ENCODE measurements around the gene ANKRD53.

Gene ANKRD53

DNA sequence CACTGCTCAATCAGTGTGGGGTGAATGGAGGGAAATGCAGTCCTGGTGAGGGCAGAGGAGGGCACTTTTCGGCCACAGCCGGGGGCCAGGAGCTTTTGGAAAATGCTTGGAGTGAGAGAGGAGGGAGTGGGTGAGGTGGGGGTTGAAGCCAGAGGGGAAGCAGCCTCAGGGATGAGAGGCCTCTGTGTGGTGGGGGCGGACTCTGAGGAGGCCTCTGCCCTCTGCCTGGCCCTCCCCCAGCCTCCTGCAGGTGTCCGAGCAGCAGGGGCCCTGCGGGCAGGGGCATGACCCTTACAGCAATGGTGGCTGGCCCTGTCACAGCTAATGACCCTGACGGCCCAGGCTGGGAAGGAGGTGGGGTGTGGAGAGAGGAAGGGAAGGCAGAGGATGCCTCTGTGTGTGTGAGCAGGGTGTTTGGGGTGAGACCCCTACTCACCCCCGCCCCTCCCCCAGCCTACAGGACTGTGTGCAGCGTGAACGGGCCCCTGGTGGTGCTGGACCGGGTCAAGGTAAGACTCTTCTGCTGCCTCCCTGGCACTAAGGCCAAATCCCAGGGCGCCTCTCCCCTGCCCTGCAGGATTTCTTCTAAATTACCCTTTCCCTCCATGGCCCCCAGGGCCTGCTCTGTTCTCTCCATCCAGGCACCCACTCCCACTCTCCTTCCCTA, 35.1 kb upstream of the ANKRD53 start:
- DNase-seq, result no peak

DNA sequence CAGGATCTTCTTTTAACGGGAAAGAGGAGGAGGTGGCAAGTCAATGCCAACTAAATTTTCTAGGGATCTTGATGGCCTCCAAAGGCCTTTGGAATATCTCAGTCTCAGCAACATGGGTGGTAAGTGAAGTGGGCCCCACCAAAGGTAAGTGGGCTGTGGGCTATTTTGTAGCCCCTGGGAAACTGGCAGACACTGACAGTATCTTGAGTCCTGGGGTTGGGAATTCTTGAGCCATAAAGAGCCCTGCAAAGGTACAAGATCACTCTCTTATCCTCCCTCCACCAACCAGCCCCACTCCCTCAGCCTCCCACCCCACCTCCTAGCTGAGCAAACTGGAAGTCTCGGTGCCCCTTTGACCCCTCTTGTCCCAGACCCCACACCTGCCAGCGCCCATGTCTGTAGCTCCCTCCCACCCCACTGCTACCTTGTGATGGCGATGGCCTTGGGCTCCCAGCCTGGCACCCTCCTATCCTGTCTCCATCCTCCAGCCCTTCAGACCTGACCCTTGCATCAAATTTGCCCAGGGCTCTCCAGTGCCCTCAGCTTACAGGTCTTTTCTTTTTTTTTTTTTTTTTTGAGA, 34.2 kb upstream of the ANKRD53 start:
- no peak for DNase-seq

GRCh38 chr2:70946832-70947442, 31.5 kb upstream of the ANKRD53 start:
- DNase-seq, result peak in 1 of 2 experiments; percentile 40

DNA sequence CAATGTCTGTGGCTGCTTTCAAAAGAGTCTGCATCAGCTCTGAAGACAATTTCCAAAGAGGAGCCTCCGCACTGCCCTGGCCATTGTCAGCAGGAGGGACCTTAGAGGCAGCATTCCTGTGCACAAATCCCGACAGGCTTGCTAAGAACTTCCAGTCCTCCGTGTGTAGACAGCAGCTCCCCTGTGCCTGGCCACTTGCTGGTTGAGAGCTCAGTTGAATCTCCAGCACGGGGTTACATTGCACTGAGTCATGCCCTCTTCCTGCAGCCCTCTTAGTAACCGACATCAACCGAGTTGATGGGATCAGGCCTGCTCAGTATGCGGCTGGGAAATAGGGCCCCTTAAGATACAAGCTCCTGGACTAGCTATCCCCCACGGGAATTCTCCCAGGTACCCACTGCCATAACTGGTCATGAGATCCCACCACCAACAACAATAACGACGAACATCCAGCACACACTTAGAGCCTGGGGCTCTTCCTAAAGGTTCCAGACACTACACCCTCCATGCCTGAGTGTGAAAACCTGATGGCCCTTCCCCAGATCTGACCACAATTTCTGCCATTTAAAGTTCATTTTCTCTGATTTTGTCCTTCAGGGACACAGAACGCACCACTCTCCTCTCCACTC, 30.8 kb upstream of the ANKRD53 start:
- no peak for DNase-seq

DNA sequence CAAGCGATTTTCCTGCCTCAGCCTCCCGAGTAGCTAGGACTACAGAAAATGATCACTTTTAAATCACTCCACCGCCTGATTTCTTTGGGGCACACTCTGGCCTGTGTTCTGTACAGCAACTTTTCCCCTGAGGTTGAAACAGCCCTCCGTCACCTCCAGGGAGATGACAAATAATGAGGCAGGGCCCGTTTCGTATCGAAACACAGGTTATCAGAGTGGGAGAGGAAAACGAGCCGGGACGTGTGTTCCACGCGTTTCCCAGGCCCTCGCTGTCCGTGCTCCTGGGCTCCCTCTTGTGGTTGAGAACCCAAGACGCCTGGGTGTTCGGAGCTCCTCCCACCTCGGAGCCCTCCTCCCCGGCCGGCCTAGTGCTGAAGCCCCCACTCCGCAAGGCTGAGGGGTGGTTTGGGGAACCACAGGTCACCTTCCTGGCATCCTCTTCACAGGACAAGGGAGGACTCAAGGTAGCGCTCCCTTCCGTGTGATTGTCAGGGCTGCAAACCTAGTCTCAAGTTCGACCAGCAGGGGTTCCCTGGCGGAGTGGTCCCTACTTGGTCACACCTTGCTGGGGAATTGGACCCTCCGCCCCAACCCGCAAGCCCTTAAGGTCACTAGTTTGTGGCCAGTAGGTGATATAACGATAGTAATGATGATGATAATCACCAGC, 30.0 kb upstream of the ANKRD53 start:
- peak; percentile 32 to 62 for DNase-seq

DNA sequence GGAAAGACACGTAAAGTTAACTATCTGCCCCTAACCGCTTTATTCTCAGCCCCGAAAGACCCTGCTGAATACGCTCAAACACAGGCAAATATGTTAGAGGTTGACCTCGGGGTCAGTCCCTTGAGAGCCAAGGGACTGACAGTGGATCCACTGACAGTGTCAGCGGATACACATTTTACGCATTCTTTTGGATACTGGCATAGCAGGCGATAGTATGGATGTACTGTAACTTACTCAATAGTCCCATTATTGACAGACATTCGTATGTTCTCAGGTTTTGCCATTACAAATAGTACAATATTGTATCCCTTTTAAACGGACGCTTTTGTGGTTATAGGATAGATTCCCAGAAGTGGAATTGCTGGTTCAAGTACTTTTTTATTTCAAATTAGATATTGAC, 29.3 kb upstream of the ANKRD53 start:
- no peak for DNase-seq

DNA sequence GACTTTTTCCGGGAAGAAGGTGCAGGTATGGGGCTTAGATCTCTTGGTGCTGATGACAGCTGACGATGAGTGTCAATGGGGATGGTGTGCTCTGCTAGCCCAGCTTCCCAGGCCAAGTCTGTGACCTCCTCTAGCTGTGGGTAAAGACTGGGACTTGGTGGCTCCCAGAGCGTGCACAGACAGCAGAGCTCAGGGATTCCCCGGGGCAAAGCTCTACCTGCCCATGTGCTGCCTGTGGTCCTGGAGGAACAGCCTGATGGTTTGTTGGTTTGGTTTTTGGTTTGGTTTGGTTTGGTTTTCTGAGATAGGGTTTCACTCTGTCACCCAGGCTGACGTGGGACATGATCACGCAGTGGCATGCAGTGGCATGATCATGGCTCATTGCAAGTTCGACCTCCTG, 23.5 kb upstream of the ANKRD53 start:
- no peak for DNase-seq

- DNase-seq, result no peak
Measured at GRCh38 chr2:70956141-70956540, 22.3 kb upstream of the ANKRD53 start.

DNA sequence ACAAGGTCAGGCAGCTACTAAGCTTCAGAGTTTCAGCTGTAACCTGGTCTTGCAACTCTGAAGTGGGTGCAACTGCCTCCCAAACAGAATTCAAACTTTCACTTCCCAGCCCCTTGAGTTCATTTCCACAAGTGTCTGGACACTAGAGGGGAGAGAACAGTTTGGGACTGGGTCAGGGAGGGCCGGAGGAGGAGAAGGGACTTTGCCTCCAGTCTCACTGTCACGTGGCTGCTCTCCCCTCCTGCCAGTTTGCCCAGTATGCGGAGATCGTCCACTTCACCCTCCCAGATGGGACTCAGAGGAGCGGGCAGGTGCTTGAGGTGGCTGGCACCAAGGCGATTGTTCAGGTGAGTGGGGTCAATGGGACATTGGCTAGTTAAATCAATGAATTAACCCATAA, 20.6 kb upstream of the ANKRD53 start:
- no peak for DNase-seq

- DNase-seq, result no peak
Measured at GRCh38 chr2:70958759-70959158, 19.7 kb upstream of the ANKRD53 start.

- DNase-seq, result no peak
Measured at GRCh38 chr2:70959271-70959761, 19.1 kb upstream of the ANKRD53 start.

DNA sequence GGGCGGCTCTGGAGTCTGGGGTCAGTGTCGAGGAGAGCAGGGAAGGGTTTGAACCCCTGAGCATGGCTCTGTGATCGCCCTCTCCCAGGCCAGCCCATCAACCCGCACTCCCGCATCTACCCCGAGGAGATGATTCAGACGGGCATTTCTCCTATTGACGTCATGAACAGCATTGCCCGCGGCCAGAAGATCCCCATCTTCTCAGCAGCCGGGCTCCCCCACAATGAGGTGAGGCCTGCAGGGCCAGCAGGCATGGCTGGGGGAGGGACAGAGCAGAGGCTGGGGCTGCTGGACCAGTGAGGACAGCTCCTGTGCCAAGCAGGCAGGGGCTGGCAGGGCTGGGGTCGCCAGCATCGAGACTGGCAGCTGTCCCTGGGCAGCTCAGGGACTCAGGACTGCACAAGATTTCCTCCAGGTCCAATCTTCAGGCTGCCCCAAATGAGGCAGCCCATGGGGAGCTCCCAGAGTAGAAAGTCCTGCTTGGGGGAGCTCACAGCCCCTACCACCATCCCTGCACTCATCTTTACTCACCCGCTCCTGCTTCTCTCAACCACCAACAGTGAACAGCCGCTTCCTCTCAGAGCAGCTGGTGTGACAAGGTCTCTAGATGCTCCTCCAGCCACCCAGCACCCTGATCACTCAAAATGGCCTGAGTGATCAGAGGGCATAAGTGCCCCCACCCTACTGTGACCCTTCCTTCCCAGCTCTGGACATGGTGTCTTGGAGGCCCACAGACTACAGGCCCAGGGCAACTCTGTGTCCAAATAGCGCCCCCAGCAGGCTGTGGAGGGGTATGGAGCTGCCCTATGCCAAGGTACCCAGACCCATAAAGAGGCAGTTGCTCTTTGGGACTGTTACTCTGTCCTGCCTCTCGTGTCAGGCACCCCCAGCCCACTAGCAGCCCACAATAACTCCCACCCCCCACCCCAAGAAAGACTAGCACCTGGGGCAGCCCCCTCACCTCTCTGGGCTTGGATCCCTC, 18.3 kb upstream of the ANKRD53 start:
- DNase-seq, result peak in 1 of 2 experiments; percentile 42

DNA sequence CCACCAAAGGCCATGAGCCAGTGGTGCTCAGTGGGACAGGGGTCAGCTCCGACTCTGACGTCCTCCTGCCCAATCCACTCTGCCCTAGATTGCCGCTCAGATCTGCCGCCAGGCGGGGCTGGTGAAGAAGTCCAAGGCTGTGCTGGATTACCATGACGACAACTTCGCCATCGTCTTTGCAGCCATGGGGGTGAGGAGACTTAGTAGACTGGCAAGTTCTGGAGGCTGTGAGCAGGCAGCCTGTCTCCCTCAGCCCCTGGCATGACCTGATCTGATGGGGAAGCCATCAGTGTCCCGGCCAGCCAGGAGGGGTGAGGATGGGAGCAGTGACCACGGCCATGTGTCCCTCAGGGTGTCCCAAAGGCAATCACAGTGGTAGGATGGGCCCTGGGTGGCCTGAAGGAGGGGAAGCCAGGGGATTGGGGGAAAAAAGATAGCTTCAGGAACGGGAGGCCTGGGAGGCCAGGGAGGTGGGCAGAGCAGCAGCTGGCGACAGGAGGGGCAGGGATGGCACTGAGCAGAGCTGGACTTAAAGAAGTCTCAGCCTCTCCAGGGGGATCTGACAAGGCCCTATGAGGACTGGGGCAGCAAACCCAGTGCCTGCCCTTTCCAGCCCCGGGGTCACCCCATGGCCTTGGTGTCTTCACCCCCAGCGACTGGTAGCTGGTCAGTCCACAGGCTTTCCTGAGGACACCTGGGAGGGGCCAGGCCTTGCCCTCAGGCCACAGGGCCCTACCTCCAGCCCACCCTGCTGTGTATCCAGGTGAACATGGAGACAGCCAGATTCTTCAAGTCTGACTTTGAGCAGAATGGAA, 17.4 kb upstream of the ANKRD53 start:
- no peak for DNase-seq

- no peak for DNase-seq
Measured at GRCh38 chr2:70961648-70961994, 16.8 kb upstream of the ANKRD53 start.

DNA sequence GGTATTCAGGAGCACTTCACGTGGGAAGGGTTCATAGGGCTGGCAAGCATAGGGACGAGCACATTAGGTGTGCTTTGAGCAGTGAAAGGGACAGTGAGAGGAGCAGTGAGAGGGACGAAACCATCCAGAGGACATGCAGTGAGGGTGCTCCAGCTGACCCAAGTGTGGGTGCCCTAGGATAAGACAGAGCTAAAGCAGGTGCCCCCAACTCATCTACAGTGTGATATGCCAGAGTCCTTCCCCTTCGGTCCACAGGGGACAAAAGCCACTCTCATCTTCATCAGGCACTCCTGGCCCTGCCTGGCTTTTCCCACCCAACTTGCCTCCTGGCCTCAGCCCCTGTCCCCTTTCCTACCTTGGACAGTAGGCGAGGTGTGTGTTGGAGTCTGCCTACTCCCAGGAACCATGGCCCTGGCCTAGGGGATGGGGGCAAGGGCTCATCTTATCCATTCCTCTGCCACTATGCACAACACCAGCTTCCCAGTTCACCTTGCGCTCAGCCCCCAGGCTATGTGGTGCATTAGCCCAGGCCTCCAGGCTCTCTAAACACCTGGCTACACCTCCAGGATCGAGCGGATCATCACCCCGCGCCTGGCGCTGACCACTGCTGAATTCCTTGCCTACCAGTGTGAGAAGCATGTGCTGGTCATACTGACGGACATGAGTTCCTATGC, 16.1 kb upstream of the ANKRD53 start:
- no peak for DNase-seq

DNA sequence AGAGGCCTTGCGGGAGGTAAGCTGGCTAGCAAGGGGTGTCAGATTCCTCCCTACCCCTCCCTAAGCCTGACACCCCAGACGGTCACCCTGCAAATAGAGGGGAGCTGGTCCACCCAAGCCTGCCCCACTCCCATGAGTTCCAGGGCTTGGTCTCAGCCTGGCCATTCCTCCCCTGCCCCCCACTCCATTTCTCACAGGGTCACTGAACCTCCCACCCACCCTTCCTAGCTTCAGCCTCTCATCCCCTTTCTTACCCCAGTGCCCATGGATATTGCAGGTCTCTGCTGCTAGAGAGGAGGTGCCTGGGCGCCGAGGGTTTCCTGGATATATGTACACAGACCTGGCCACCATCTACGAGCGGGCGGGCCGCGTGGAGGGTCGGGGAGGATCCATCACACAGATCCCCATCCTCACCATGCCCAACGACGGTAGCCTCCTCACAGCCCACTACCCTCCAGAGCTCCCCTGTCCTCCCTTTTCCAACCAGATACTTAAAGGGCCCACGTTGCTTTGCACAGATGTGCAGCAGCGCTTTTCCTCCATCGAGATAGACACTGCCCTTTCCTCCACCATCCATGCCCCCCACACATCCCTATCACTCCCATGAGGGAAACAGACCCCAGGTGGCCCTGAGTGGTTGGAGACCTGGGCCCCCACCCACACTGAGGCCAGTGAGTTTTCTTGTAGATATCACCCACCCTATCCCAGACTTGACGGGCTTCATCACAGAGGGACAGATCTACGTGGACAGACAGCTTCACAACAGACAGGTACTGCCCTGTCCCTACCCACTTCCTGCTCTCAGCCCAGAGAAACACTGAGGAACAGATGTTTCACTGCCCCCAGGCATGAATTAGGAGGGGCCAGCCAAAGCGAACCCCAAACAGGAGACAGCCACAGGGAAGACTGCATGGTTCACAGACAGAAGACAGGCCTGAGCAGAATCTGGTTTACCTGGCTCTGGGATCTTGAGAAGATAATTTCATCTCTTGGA, 15.2 kb upstream of the ANKRD53 start:
- no peak for DNase-seq

DNA sequence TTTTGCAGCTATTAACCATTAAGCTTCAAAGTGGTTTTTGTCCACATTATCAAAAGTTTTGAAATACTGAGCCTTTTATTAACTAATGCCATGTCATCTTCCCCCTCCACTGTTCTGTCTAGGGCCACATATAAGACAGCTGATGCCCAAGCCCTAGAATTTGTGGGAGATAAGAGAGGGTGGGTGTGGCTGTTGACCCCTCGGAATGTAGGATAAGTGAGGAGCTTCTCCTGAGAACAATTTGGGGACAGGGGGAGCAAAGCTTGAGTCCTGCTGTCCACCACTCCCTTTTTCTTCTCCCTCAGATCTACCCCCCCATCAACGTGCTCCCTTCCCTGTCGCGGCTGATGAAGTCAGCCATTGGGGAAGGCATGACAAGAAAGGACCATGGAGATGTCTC, 14.3 kb upstream of the ANKRD53 start:
- DNase-seq, result no peak

- DNase-seq, result no peak
Measured at GRCh38 chr2:70964596-70965386, 13.6 kb upstream of the ANKRD53 start.

GRCh38 chr2:70965506-70965905, 12.9 kb upstream of the ANKRD53 start:
- DNase-seq, result no peak
